CD4-positive, CD25-positive, alpha-beta regulatory T cell (primary cell): ENCODE measurements around the gene STYXL1. TPM values are rescaled to one million over a fixed set of nuclear protein-coding genes. Genes with fewer than 3 reads are reported as not detected.

Experiments used
- ATAC-seq, 2 donors: fragments of 150-1000 bp; cut with Tn5 transposase; one replicate each; pipeline ENCODE4 v1.10.0; 2021; ENCODE audit warnings: low read depth in 2 of 2, moderate number of reproducible peaks in 2 of 2, moderate library complexity in 1 of 2
- DNase-seq, 3 donors: peaks; one replicate each; pipeline versions ENCODE4 v3.0.0 to v3.0.0-alpha.2; 2012 to 2022; ENCODE audit warnings: mixed read lengths in 1 of 3
- H3K27ac ChIP-seq: one replicate; pipeline ENCODE4 v1.7.0; 2013; ENCODE audit warnings: mild to moderate bottlenecking, low read length; ENCODE audit not compliant: insufficient read depth, poor library complexity, severe bottlenecking
- H3K27me3 ChIP-seq: one replicate; pipeline ENCODE4 v1.7.0; 2013; ENCODE audit warnings: low read length; ENCODE audit not compliant: control insufficient read depth, insufficient read depth
- H3K36me3 ChIP-seq: one replicate; pipeline ENCODE4 v1.7.0; 2013; ENCODE audit warnings: mild to moderate bottlenecking, low read length, moderate library complexity; ENCODE audit not compliant: control insufficient read depth, insufficient read depth
- H3K4me1 ChIP-seq: 2 replicates; pipeline ENCODE4 v1.7.0; 2013; ENCODE audit warnings: mild to moderate bottlenecking, low read length; ENCODE audit not compliant: insufficient read depth, control insufficient read depth, poor library complexity, severe bottlenecking
- H3K4me3 ChIP-seq: one replicate; pipeline ENCODE4 v1.7.0; 2013; ENCODE audit warnings: low read depth, mild to moderate bottlenecking, low read length, moderate library complexity
- H3K9me3 ChIP-seq, 2 experiments: 1 replicate in 1 of 2; 2 replicates in 1 of 2; pipeline ENCODE4 v1.7.0; 2013; ENCODE audit warnings: low read length in 2 of 2, mild to moderate bottlenecking in 1 of 2, moderate library complexity in 1 of 2; ENCODE audit not compliant: control insufficient read depth in 2 of 2
- H3K27ac Mint-ChIP-seq, 3 donors: one replicate each; pipeline ENCODE4 v1.8.0; 2020 to 2022; ENCODE audit warnings: mild to moderate bottlenecking in 3 of 3, mixed read lengths in 3 of 3, moderate library complexity in 2 of 3
- H3K27me3 Mint-ChIP-seq: one replicate; pipeline ENCODE4 v1.8.0; 2022; ENCODE audit warnings: mild to moderate bottlenecking, mixed read lengths
- H3K36me3 Mint-ChIP-seq: one replicate; pipeline ENCODE4 v1.8.0; 2020; ENCODE audit warnings: mixed read lengths
- H3K4me1 Mint-ChIP-seq, 4 donors: one replicate each; pipeline ENCODE4 v1.8.0; 2020 to 2022; ENCODE audit warnings: mixed read lengths in 4 of 4, mild to moderate bottlenecking in 1 of 4
- H3K4me3 Mint-ChIP-seq, 4 donors: one replicate each; pipeline ENCODE4 v1.8.0; 2020 to 2022; ENCODE audit warnings: mild to moderate bottlenecking in 4 of 4, mixed read lengths in 4 of 4, moderate library complexity in 3 of 4
- H3K9me3 Mint-ChIP-seq, 7 donors: one replicate each; pipeline ENCODE4 v1.8.0; 2020 to 2022; ENCODE audit warnings: mixed read lengths in 7 of 7, mild to moderate bottlenecking in 3 of 7, moderate library complexity in 2 of 7
- polyA plus RNA-seq, 4 donors: library from polyadenylated mRNA; unstranded; fragments of 300-500 nt; fragmentation: Illumina TruSeq; gene quantifications; one replicate each; pipeline ENCODE4 v1.2.3, GENCODE V29; 2021
- total RNA-seq: library from RNA; stranded (reverse); gene quantifications from one replicate; pipeline ENCODE4 v1.2.3, GENCODE V29; 2022

Gene STYXL1
- total and polyA plus RNA-seq, 5 donors from 2014 or later = 16.8 to 80.8 (median 62.0) TPM

GRCh38 chr7:75989500-75990388 lies 58.1 kb downstream of the STYXL1 start:
- Mint-ChIP-seq H3K9me3 (no peaks in the 10 kb centered on the region), H3K27ac (peak overlapping the region; percentile 63 to 94 (median 84)), H3K4me3 (peak overlapping the region in 2 of 4 donors; percentile 58 to 82), H3K27me3 (peaks cover 5% of the 10 kb centered on the region), H3K4me1 (peaks cover 4 to 35% (median 11%) of the 10 kb centered on the region in 4 donors), H3K36me3 (peaks cover 11% of the 10 kb centered on the region)
- no peaks in the 10 kb centered on the region for H3K27me3 ChIP-seq
- ATAC-seq = no peak
- H3K4me1 ChIP-seq = peaks cover 9% of the 10 kb centered on the region
- no peak for DNase-seq
- no peak overlapping the region for H3K27ac ChIP-seq
- peaks cover 23% of the 10 kb centered on the region for H3K36me3 ChIP-seq
- no peak overlapping the region for H3K4me3 ChIP-seq
- H3K9me3 ChIP-seq = no peaks in the 10 kb centered on the region

GRCh38 chr7:75988568-75989499 lies 59.0 kb downstream of the STYXL1 start:
- ATAC-seq = no peak
- H3K27me3 Mint-ChIP-seq = peaks cover 5% of the 10 kb centered on the region
- no peak overlapping the region for H3K4me3 ChIP-seq
- no peaks in the 10 kb centered on the region for H3K9me3 Mint-ChIP-seq
- no peak overlapping the region for H3K4me3 Mint-ChIP-seq
- H3K27ac Mint-ChIP-seq = no peak overlapping the region
- peaks cover 11% of the 10 kb centered on the region for H3K36me3 Mint-ChIP-seq
- no peak for DNase-seq
- H3K27me3 ChIP-seq = no peaks in the 10 kb centered on the region
- no peak overlapping the region for H3K27ac ChIP-seq
- H3K36me3 ChIP-seq = peaks cover 26% of the 10 kb centered on the region
- peaks cover 8% of the 10 kb centered on the region for H3K4me1 ChIP-seq
- H3K4me1 Mint-ChIP-seq = peaks cover 4 to 33% (median 11%) of the 10 kb centered on the region in 4 donors
- H3K9me3 ChIP-seq = no peaks in the 10 kb centered on the region

GRCh38 chr7:75987805-75988567 lies 59.8 kb downstream of the STYXL1 start:
- Histone ChIP-seq H3K9me3 (no peaks in the 10 kb centered on the region), H3K36me3 (peaks cover 30% of the 10 kb centered on the region), H3K4me3 (no peak overlapping the region), H3K27me3 (no peaks in the 10 kb centered on the region), H3K27ac (no peak overlapping the region), H3K4me1 (peaks cover under 1% of the 10 kb centered on the region)
- DNase-seq = no peak
- Mint-ChIP-seq H3K4me1 (peaks cover 1 to 26% (median 10%) of the 10 kb centered on the region in 4 donors), H3K9me3 (no peaks in the 10 kb centered on the region), H3K36me3 (peaks cover 11% of the 10 kb centered on the region), H3K27ac (no peak overlapping the region), H3K4me3 (no peak overlapping the region), H3K27me3 (peaks cover 5% of the 10 kb centered on the region)
- ATAC-seq = no peak

GRCh38 chr7:75987026-75987804 lies 60.6 kb downstream of the STYXL1 start:
- peaks cover 11% of the 10 kb centered on the region for H3K36me3 Mint-ChIP-seq
- H3K27ac ChIP-seq = no peak overlapping the region
- no peak overlapping the region for H3K4me3 ChIP-seq
- ATAC-seq (no peak), DNase-seq (no peak)
- no peaks in the 10 kb centered on the region for H3K4me1 ChIP-seq
- H3K4me1 Mint-ChIP-seq = peaks cover 0 to 22% (median 8%) of the 10 kb centered on the region in 4 donors
- H3K27me3 ChIP-seq = no peaks in the 10 kb centered on the region
- H3K27me3 Mint-ChIP-seq = peaks cover 5% of the 10 kb centered on the region
- peaks cover 30% of the 10 kb centered on the region for H3K36me3 ChIP-seq
- H3K9me3 Mint-ChIP-seq = no peaks in the 10 kb centered on the region
- peak overlapping the region in 1 of 3 donors; percentile 82 for H3K27ac Mint-ChIP-seq
- no peaks in the 10 kb centered on the region for H3K9me3 ChIP-seq
- H3K4me3 Mint-ChIP-seq = no peak overlapping the region

- H3K27ac Mint-ChIP-seq = no peak overlapping the region
- H3K4me1 Mint-ChIP-seq = peaks cover 0 to 18% (median 8%) of the 10 kb centered on the region in 4 donors
- Histone ChIP-seq H3K36me3 (peaks cover 30% of the 10 kb centered on the region), H3K4me3 (no peak overlapping the region), H3K27me3 (no peaks in the 10 kb centered on the region), H3K4me1 (no peaks in the 10 kb centered on the region), H3K9me3 (no peaks in the 10 kb centered on the region), H3K27ac (no peak overlapping the region)
- DNase-seq = no peak
- H3K27me3 Mint-ChIP-seq = peaks cover 5% of the 10 kb centered on the region
- H3K9me3 Mint-ChIP-seq = no peaks in the 10 kb centered on the region
- no peak overlapping the region for H3K4me3 Mint-ChIP-seq
- no peak for ATAC-seq
- H3K36me3 Mint-ChIP-seq = peaks cover 11% of the 10 kb centered on the region
Observed at GRCh38 chr7:75986147-75986781, 61.5 kb downstream of the STYXL1 start.

- Histone ChIP-seq H3K36me3 (peaks cover 30% of the 10 kb centered on the region), H3K4me3 (no peak overlapping the region), H3K9me3 (no peaks in the 10 kb centered on the region), H3K4me1 (no peaks in the 10 kb centered on the region), H3K27ac (no peak overlapping the region), H3K27me3 (no peaks in the 10 kb centered on the region)
- H3K4me3 Mint-ChIP-seq = no peak overlapping the region
- DNase-seq (no peak), ATAC-seq (no peak)
- H3K27me3 Mint-ChIP-seq = peaks cover 5% of the 10 kb centered on the region
- H3K4me1 Mint-ChIP-seq = peaks cover 0 to 14% (median 6%) of the 10 kb centered on the region in 4 donors
- H3K27ac Mint-ChIP-seq = no peak overlapping the region
- no peaks in the 10 kb centered on the region for H3K9me3 Mint-ChIP-seq
- H3K36me3 Mint-ChIP-seq = peaks cover 11% of the 10 kb centered on the region
Observed at GRCh38 chr7:75985518-75986146, 62.2 kb downstream of the STYXL1 start.
